GM18951 (cell line): Measurements from ENCODE around the gene ST6GALNAC4.

Experiments
- POLR2A ChIP-seq: IDR thresholded peaks from 4 replicates; pipeline ENCODE4 v1.6.1; 2011; ENCODE audit warnings: mild to moderate bottlenecking; ENCODE audit not compliant: insufficient read length, insufficient read depth; ENCODE audit errors: extremely low read depth
- in situ Hi-C: fragments of 300-500 bp; cut with MboI; formaldehyde crosslinking; loops from one replicate; pipeline ENCODE4 v1.12.0; 2022; ENCODE audit warnings: low sequenced_read_pairs, mixed read lengths, inconsistent platforms; ENCODE audit not compliant: unreplicated experiment

The ST6GALNAC4 gene

GRCh38 chr9:127934248-127934647, 17.4 kb upstream of the ST6GALNAC4 start:
- in situ Hi-C loops: no loop called here
- no peak for TF ChIP-seq POLR2A

DNA sequence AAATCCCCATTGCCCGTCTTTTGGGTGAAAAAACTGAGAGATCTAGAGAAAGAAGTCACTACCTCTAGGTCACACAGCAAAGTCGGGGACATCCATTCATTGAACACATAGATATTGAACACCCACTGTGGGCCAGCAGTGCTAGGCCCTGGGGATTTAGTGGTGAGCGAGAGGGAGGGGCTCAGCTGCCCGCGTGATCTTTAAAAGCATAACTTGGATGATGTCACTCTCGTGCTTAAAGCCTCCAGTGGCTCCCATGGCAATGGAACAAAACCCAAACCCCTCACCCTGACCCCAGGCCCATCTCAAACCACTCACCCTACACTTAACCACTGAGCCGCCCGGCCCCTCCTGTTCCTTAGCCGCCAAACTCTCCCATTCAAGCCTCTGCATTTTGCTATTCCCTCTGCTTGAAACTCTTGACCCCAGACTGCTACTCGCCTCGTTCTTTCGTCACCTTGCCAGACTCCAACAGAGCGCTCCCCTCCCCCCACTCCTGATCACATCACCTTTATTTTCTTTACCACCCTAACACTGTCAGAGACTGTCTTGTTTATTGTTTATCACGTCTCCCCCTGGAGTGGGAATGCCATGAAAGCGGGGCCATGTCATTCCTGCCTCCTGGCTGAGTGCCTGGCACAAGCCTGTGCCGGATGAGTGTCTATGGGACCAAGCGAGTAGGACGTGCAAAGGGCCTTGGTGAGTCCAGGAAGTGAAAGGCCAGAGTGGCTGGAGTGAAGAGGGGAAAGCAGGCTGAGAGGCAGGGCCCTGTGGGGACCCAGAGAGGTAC, 14.4 kb upstream of the ST6GALNAC4 start:
- TF ChIP-seq POLR2A: no peak
- in situ Hi-C loops: no loop called here

DNA sequence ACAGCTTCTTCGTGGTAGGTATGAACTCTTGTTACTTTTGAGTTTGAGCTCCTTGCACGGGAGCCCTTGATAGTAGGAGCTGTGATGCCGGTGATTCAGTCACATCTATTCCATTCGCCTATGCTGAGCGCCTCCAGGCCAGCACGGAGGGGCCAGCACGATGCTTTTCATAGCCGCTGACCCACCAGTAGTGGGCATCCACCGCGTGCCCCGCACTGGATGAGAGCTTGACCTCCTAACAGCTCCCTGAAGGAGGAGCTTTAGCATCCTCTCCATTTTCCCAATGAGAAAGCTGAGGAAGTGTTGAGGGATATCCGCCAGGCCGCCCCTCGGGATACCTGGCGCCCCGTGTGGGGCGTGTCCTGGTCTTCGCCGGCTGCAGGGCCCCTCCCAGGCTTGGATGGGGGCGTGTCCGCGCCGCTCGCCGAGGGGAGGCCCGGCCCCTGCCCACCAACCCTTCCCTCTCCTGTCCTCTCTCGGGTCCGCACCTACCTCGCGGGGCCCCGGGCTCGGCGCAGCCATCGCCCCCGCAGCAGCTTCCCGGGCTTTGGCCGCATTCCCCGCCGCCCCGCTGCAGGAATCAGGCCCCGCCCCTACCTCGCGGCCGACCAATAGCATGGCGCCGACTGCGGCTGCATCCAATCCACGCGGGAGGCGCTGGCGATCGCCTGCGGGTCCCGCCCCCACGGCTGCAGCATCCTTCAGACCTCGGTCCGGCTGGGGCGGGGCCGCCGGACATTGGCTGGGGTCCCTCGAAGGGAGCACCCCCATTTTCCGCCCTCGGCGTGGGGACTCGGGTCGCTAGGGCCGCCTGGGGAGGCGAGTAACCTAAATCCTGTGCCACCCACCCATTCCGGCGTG, 13.6 kb upstream of the ST6GALNAC4 start, which contains the start of gene PIP5KL1:
Gene PIP5KL1, minus strand, starts transcription at position 547 of the 861 bp plus-strand sequence. Its CDS starts 25 bp downstream, at position 522.
- in situ Hi-C loops: no loop called here
- peak; percentile 20 for TF ChIP-seq POLR2A

DNA sequence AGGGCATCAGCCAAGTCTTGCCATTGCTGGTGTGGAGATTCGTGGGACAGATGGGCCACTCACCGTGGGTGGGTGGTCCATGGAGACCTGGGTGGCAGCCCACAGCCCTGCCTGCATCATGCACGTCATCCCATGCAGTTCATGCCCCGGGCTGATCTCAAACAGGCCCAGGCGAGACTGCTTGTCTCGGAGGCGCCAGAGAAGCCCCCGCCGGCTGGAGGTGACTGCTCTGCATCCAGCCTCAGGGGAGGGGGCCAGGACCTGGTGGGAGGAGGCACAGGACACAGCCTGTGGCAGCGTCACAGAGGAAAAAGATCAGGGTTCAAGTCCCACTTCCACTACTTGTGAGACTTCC, 12.8 kb upstream of the ST6GALNAC4 start:
- no peak for TF ChIP-seq POLR2A
- in situ Hi-C loops: no loop called here

DNA sequence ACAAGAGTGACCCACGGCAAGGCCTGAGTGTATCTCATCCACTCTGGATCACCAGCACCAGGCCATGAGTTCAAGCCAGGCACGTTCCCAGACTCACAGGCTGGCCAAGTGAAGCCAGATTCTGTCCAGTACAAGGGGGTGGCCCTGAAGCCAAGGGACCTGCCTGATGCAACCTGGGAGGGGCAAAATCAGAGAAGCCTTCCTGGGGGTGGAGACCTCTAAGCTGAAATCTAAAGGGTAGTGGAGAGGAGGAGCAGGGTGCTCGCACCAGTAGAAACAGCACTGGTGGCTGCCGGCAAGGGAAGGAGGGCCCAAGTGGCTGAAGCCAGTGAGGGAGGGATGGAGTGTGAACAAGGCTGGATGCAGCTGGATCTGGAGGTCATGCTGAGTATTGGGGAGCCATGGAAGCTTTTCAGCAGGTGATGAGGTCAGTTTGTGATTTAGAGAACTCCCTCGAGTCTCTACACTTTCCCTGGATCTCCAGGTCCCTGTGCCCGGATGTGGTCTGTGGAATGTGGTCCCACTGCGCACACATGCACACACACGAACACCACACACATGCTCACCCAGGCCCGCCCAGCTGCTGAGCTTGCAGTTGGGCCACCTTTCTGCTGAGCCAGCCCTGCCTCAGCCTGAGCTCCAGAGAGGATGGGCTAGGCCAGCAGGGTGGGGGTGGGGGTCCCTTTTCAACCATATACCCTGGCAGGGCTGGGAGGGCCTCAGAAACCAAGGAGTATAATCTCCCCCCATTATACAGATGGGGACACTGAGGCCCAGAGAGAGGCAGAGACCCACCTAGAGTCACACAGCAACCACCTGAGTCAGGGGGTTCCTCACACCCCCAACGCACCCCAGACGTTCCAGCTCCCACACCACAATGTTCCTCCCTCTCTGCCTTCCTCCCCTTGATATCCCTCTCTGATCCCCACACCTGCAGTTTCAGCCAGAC, 12.1 kb upstream of the ST6GALNAC4 start:
- in situ Hi-C loops: no loop called here
- no peak for TF ChIP-seq POLR2A

GRCh38 chr9:127927988-127928675, 11.3 kb upstream of the ST6GALNAC4 start:
- in situ Hi-C loops: no loop called here
- no peak for TF ChIP-seq POLR2A

- no peak for TF ChIP-seq POLR2A
- in situ Hi-C loops: no loop called here
These were observed 10.6 kb upstream of the ST6GALNAC4 start for GRCh38 chr9:127927201-127927987.

- no peak for TF ChIP-seq POLR2A
- in situ Hi-C loops: no loop called here
These were observed 10.0 kb upstream of the ST6GALNAC4 start for GRCh38 chr9:127926906-127927200.

GRCh38 chr9:127925959-127926905, 9.4 kb upstream of the ST6GALNAC4 start:
- in situ Hi-C loops: no loop called here
- no peak for TF ChIP-seq POLR2A

- TF ChIP-seq POLR2A: no peak
- in situ Hi-C loops: no loop called here
These were observed 8.0 kb upstream of the ST6GALNAC4 start for GRCh38 chr9:127924736-127925444.

GRCh38 chr9:127923771-127924170, 6.9 kb upstream of the ST6GALNAC4 start:
- TF ChIP-seq POLR2A: no peak
- in situ Hi-C loops: no loop called here
